OCI-LY1 (cell line): ENCODE data around the gene TNFRSF11A.

Experiments
- H2AFZ ChIP-seq: fragments of 200-600 bp; sonication (generic), shearing (Covaris generic); 2 replicates; pipeline ENCODE4 v1.6.0; 2014; ENCODE audit warnings: antibody characterized with exemption, mild to moderate bottlenecking, low read length
- H3F3A ChIP-seq: fragments of 200-600 bp; sonication (generic), shearing (Covaris generic); 2 replicates; pipeline ENCODE4 v1.6.0; 2014; ENCODE audit warnings: mild to moderate bottlenecking, antibody characterized with exemption, low read length, moderate library complexity; ENCODE audit not compliant: insufficient read depth
- H3K27ac ChIP-seq: fragments of 200-600 bp; sonication (generic); 2 replicates; pipeline ENCODE4 v1.5.1; 2014; ENCODE audit warnings: low read length, mixed run types, mild to moderate bottlenecking, low read depth; ENCODE audit not compliant: poor library complexity, severe bottlenecking
- H3K27me3 ChIP-seq: fragments of 200-600 bp; sonication (generic); 2 replicates; pipeline ENCODE4 v1.6.0; 2014; ENCODE audit warnings: antibody characterized with exemption, mild to moderate bottlenecking, low read length, moderate library complexity; ENCODE audit not compliant: insufficient read depth
- H3K36me3 ChIP-seq: fragments of 200-600 bp; sonication (generic); 2 replicates; pipeline ENCODE4 v1.6.1; 2014; ENCODE audit warnings: mild to moderate bottlenecking, antibody characterized with exemption, low read length, moderate library complexity, mixed read lengths; ENCODE audit not compliant: insufficient read depth
- H3K4me1 ChIP-seq: fragments of 200-600 bp; sonication (generic); 2 replicates; pipeline ENCODE4 v1.5.1; 2014; ENCODE audit warnings: mild to moderate bottlenecking, low read length, moderate library complexity; ENCODE audit not compliant: insufficient read depth, severe bottlenecking
- H3K4me2 ChIP-seq: fragments of 200-600 bp; sonication (generic), shearing (Covaris generic); 2 replicates; pipeline ENCODE4 v1.6.1; 2014; ENCODE audit warnings: low read length
- H3K4me3 ChIP-seq: fragments of 200-600 bp; sonication (generic); 2 replicates; pipeline ENCODE4 v1.5.1; 2014; ENCODE audit warnings: low read length, low read depth, mild to moderate bottlenecking, mixed read lengths; ENCODE audit not compliant: poor library complexity, severe bottlenecking
- H3K79me2 ChIP-seq: fragments of 200-600 bp; shearing (Covaris generic); 2 replicates; pipeline ENCODE4 v1.6.1; 2016; ENCODE audit warnings: mixed run types, low read length, mixed read lengths; ENCODE audit not compliant: insufficient read depth
- H3K9ac ChIP-seq: fragments of 200-600 bp; sonication (generic), shearing (Covaris generic); 2 replicates; pipeline ENCODE4 v1.6.1; 2014; ENCODE audit warnings: mild to moderate bottlenecking, low read length, mixed read lengths
- H3K9me2 ChIP-seq: fragments of 200-600 bp; sonication (generic), shearing (Covaris generic); 2 replicates; pipeline ENCODE4 v1.6.1; 2014; ENCODE audit warnings: low read depth, mild to moderate bottlenecking, low read length, mixed read lengths
- H3K9me3 ChIP-seq: fragments of 200-600 bp; shearing (Covaris generic); 2 replicates; pipeline ENCODE4 v1.6.1; 2014; ENCODE audit warnings: low read length, mixed read lengths
- H4K20me1 ChIP-seq: fragments of 200-600 bp; sonication (generic), shearing (Covaris generic); 2 replicates; pipeline ENCODE4 v1.6.0; 2016; ENCODE audit warnings: mild to moderate bottlenecking, low read length; ENCODE audit not compliant: insufficient read depth
- EZH2 ChIP-seq: fragments of 200-600 bp; sonication (generic), shearing (Covaris generic); IDR thresholded peaks from 2 replicates; pipeline ENCODE4 v1.8.0; 2017; ENCODE audit warnings: borderline replicate concordance, mixed run types, mild to moderate bottlenecking, antibody characterized with exemption, low read length, moderate library complexity, mixed read lengths
- TF ChIP-seq, protein P1 (sequence below): fragments of 200-600 bp; sonication (generic), shearing (Covaris generic); IDR thresholded peaks from 2 replicates; pipeline ENCODE4 v1.5.1; 2017; ENCODE audit warnings: mild to moderate bottlenecking, antibody characterized with exemption, low read length, moderate library complexity, mixed read lengths

The TNFRSF11A gene

GRCh38 chr18:62324917-62325805 lies at the start of gene TNFRSF11A:
TNFRSF11A (plus strand) TSS chr18:62325310; CDS start chr18:62325353, 43 bp downstream.
- no peaks in the 10 kb centered on the region for H4K20me1 ChIP-seq
- H3K4me3 ChIP-seq, result peak within 1 kb of the TSS; percentile 67
- no peaks in the 10 kb centered on the region for H3K9me3 ChIP-seq
- no peaks in the 10 kb centered on the region for H3K27me3 ChIP-seq
- H3F3A ChIP-seq, result no peaks in the 10 kb centered on the region
- no peak for TF ChIP-seq EZH2
- TF ChIP-seq, protein P1, sequence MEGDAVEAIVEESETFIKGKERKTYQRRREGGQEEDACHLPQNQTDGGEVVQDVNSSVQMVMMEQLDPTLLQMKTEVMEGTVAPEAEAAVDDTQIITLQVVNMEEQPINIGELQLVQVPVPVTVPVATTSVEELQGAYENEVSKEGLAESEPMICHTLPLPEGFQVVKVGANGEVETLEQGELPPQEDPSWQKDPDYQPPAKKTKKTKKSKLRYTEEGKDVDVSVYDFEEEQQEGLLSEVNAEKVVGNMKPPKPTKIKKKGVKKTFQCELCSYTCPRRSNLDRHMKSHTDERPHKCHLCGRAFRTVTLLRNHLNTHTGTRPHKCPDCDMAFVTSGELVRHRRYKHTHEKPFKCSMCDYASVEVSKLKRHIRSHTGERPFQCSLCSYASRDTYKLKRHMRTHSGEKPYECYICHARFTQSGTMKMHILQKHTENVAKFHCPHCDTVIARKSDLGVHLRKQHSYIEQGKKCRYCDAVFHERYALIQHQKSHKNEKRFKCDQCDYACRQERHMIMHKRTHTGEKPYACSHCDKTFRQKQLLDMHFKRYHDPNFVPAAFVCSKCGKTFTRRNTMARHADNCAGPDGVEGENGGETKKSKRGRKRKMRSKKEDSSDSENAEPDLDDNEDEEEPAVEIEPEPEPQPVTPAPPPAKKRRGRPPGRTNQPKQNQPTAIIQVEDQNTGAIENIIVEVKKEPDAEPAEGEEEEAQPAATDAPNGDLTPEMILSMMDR, result peak; percentile 40
- no peaks in the 10 kb centered on the region for H3K36me3 ChIP-seq
- no peaks in the 10 kb centered on the region for H3K79me2 ChIP-seq
- H3K4me1 ChIP-seq, result peaks cover 19% of the 10 kb centered on the region
- no peak within 1 kb of the TSS for H2AFZ ChIP-seq
- peak within 1 kb of the TSS; percentile 53; the same call in 1 of the 2 replicates for H3K9ac ChIP-seq
- no peak within 1 kb of the TSS for H3K27ac ChIP-seq
- H3K9me2 ChIP-seq, result no peaks in the 10 kb centered on the region
- peak within 1 kb of the TSS; percentile 89 for H3K4me2 ChIP-seq

- no peaks in the 10 kb centered on the region for H3K9me2 ChIP-seq
- H3K27me3 ChIP-seq, result no peaks in the 10 kb centered on the region
- TF ChIP-seq, protein P1, result no peak
- TF ChIP-seq EZH2, result no peak
- H3K4me2 ChIP-seq, result no peak overlapping the region
- no peak overlapping the region for H2AFZ ChIP-seq
- H3K9me3 ChIP-seq, result no peaks in the 10 kb centered on the region
- no peaks in the 10 kb centered on the region for H3K4me1 ChIP-seq
- H3K4me3 ChIP-seq, result no peak overlapping the region
- no peaks in the 10 kb centered on the region for H3F3A ChIP-seq
- H4K20me1 ChIP-seq, result no peaks in the 10 kb centered on the region
- no peaks in the 10 kb centered on the region for H3K79me2 ChIP-seq
- H3K36me3 ChIP-seq, result peaks cover 49% of the 10 kb centered on the region
- H3K27ac ChIP-seq, result no peak overlapping the region
- no peak overlapping the region for H3K9ac ChIP-seq
Observed at GRCh38 chr18:62277045-62277444, 48.1 kb upstream of the TNFRSF11A start.

DNA sequence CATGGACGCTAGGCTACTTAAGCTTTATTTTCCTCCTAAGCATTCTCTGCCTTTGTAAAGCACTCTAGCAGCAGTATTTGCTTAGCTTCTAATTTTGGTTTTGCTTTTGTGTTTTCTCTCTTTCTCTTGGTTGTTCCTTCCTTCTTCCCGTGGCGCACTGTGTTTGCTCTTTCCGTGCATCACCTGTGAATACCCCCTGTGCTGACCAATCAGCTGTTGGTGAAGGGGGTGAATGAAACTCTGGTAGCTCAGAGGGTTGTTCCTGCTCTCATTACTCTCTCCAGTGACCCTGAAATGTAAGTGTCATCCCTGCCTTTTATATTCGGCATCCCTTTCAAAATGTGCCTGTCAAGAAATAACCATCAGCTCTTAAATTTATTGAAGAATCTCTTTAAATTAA lies 45.5 kb upstream of the TNFRSF11A start:
- no peaks in the 10 kb centered on the region for H3K9me2 ChIP-seq
- peaks cover 58% of the 10 kb centered on the region for H3K36me3 ChIP-seq
- H3K9me3 ChIP-seq, result no peaks in the 10 kb centered on the region
- H3K9ac ChIP-seq, result no peak overlapping the region
- H3K79me2 ChIP-seq, result no peaks in the 10 kb centered on the region
- no peak overlapping the region for H2AFZ ChIP-seq
- no peaks in the 10 kb centered on the region for H4K20me1 ChIP-seq
- H3K4me3 ChIP-seq, result no peak overlapping the region
- no peak overlapping the region for H3K4me2 ChIP-seq
- TF ChIP-seq, protein P1, result no peak
- no peak for TF ChIP-seq EZH2
- no peaks in the 10 kb centered on the region for H3K4me1 ChIP-seq
- H3K27me3 ChIP-seq, result no peaks in the 10 kb centered on the region
- H3F3A ChIP-seq, result no peaks in the 10 kb centered on the region
- H3K27ac ChIP-seq, result no peak overlapping the region
